Measurements from ENCODE around the gene TRIM62.

TRIM62 gene

DNA sequence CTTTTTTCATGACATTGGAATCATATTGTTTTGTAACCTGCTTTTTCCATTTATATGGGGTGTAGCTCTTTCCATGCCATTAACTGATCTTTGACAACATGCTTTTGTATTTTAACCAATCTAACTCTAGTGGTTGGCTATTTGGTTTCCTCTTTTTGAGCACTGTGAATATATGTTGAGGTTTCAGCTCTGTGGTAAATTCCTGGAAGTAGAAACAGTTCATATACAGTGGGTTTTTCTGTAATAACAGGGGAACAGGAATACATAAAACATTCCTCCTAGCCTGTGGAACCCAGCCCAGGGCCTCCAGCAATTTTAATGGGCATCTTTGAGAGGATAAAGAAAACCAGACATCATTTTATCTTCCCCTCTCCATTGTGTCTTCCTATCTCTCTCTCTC is 83.5 kb downstream of the TRIM62 start:
- Histone ChIP-seq H3K4me3 (no peak overlapping the region), H3K27ac (peak overlapping the region in 1 of 2 donors; percentile 42)
- no peak for DNase-seq (ENCODE audit: low spot score)
- TF ChIP-seq, protein P1, sequence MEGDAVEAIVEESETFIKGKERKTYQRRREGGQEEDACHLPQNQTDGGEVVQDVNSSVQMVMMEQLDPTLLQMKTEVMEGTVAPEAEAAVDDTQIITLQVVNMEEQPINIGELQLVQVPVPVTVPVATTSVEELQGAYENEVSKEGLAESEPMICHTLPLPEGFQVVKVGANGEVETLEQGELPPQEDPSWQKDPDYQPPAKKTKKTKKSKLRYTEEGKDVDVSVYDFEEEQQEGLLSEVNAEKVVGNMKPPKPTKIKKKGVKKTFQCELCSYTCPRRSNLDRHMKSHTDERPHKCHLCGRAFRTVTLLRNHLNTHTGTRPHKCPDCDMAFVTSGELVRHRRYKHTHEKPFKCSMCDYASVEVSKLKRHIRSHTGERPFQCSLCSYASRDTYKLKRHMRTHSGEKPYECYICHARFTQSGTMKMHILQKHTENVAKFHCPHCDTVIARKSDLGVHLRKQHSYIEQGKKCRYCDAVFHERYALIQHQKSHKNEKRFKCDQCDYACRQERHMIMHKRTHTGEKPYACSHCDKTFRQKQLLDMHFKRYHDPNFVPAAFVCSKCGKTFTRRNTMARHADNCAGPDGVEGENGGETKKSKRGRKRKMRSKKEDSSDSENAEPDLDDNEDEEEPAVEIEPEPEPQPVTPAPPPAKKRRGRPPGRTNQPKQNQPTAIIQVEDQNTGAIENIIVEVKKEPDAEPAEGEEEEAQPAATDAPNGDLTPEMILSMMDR (IDR thresholded peaks at IDR 0.05): no peak

- DNase-seq (ENCODE audit: low spot score): no peak
- Histone ChIP-seq H3K27ac (no peak overlapping the region), H3K4me3 (no peak overlapping the region)
- TF ChIP-seq, protein P1 (IDR thresholded peaks at IDR 0.05): no peak
These were observed 84.1 kb downstream of the TRIM62 start for GRCh38 chr1:33097762-33098161.

GRCh38 chr1:33097137-33097611 is 84.7 kb downstream of the TRIM62 start:
- no peak overlapping the region for H3K4me3 ChIP-seq
- no peak for DNase-seq (ENCODE audit: low spot score)
- H3K27ac ChIP-seq: no peak overlapping the region
- TF ChIP-seq, protein P1 (IDR thresholded peaks at IDR 0.05): no peak

GRCh38 chr1:33096363-33097005 is 85.4 kb downstream of the TRIM62 start:
- DNase-seq (ENCODE audit: low spot score): no peak
- TF ChIP-seq, protein P1 (IDR thresholded peaks at IDR 0.05): no peak
- Histone ChIP-seq H3K4me3 (no peak overlapping the region), H3K27ac (peak overlapping the region in 1 of 2 donors; percentile 21)

Measured in coronary artery (tissue), 2 donors.